Suprapubic skin (tissue), 3 donors: ENCODE measurements around the gene NIPBL.

Experiments
- CTCF ChIP-seq, 2 donors: fragments of 200-600 bp in 1 of 2; fragments of 450-650 bp in 1 of 2; sonication (generic) in 1 of 2; IDR thresholded peaks; one replicate each; pipeline ENCODE4 v1.5.1; 2016 to 2019; ENCODE audit warnings: antibody characterized with exemption in 2 of 2, mild to moderate bottlenecking in 1 of 2, moderate library complexity in 1 of 2
- POLR2AphosphoS5 ChIP-seq, 3 donors: sonication (generic); formaldehyde crosslinking; IDR thresholded peaks; one replicate each; pipeline ENCODE4 v1.6.1; 2017; ENCODE audit warnings: antibody characterized with exemption in 3 of 3

GRCh38 chr5:37060030-37060429, 183.5 kb downstream of the NIPBL start:
- TF ChIP-seq CTCF (IDR thresholded peaks at IDR 0.05) (no peak), POLR2AphosphoS5 (IDR thresholded peaks at IDR 0.05) (no peak)
